GM18907 (cell line): Measurements from ENCODE around the gene C10orf143.
A peak's percentile ranks its signal among the peaks of the same experiment; 100 is the strongest.
"Not testable (repeated sequence)": the region's sequence is repeated elsewhere in the genome, so short reads cannot be mapped to it uniquely, and the experiment has no call there.

ENCODE experiments used
- ATAC-seq: cut with Tn5 transposase; IDR thresholded peaks from one replicate; pipeline ENCODE4 v1.9.1; 2021; ENCODE audit warnings: mild to moderate bottlenecking, moderate library complexity; ENCODE audit not compliant: unreplicated experiment

The C10orf143 gene

DNA sequence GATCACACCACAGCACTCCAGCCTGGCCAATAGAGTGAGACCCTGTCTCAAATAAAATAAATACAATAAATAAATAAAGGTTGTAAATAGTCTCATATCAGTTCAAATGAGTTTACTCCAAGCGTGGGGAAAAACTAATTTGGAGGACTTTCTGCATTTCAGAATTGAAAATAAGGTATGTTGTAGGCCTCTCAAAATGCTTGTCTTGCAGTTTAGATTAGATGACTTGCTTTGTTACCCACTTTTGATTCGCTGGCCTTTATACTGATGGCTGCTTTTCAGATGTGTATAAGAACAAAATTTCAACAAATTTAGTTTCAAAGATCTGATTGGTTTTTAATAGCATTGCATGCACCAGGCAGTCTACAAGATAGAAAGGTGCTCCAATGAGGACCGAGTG, 2.2 kb upstream of the C10orf143 start:
- no peak for ATAC-seq

- no peak for ATAC-seq
These were observed 1.2 kb upstream of the C10orf143 start for GRCh38 chr10:130111852-130112180.

DNA sequence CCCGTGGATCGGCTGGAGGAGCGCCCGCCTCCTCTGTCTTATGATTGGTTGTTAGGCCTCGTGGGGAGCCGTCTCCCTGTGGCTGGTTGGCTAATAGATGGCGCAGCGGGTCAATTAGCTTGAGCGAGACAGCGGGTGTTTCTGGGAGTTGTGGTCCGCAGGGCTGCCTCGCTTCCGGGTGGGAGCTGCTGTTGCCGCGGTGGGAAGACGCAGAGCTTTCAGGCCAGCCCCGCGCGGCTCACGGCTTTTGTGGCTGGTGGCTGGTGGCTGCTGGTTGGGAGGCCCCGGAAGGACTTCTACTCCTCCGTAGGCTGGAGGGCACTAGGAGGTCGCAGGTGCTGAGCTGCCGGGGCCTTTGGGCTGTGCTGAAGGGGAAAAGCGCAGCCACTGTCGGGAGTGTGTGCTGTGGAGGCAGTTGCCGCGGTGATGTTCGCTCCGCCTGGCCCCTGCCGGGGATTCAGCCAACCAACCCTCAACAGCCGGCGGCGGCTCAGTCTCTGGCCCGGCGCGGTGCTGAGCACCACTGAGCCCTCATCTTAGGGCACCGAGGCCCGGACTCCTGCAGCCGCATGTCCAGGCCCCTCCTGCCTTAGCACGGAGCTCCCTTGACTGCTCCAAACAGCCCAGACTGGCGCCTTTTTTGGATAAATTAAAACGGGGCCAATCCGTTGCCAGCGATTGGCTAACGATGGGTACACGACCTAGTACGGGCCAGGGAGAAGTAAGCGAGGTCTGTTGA, 652 bp upstream of the C10orf143 start:
- peak; percentile 93 for ATAC-seq

GRCh38 chr10:130109796-130110245, 809 bp downstream of the C10orf143 start:
- peak; percentile 9 for ATAC-seq

- ATAC-seq, result no peak
These were observed 1.6 kb downstream of the C10orf143 start for GRCh38 chr10:130108934-130109604.

DNA sequence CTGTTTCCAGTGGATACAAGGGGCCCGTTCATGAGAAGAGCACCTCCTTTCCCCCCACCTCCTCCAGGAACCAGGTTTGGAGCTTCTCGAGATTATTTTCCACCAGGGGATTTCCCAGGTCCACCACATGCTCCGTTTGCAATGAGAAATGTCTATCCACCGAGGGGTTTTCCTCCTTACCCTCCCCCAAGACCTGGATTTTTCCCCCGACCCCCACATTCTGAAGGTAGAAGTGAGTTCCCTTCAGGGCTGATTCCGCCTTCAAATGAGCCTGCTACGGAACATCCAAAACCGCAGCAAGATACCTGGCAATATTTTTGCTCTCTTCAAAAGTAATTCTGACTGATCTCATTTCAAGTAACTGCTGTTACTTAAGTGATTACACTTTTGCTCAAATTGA, 2.5 kb downstream of the C10orf143 start:
- not testable (repeated sequence) for ATAC-seq

DNA sequence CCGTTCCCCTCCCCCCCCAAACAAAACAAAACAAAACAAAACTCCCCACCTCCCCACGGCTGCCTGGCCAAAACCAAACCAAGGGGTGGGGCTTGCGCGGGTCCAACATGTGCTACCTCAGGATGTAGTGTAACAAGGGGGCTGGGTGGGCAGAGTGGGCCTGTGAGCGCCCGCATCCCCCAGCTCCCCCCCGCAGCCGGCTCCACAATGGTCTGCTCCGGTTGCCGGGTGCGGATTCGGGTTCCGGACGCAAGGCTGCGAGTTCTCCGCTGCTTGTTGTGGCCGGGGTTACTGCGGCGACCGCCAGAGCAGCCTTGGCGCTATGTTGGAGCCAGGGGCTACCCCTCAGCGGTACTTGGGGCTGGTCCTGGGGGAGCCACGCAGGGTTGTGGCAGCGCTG, 4.9 kb downstream of the C10orf143 start:
- ATAC-seq, result no peak

GRCh38 chr10:130099344-130099743, 11.3 kb downstream of the C10orf143 start:
- ATAC-seq, result no peak

GRCh38 chr10:130090565-130090964, 20.1 kb downstream of the C10orf143 start:
- ATAC-seq, result not testable (repeated sequence)

DNA sequence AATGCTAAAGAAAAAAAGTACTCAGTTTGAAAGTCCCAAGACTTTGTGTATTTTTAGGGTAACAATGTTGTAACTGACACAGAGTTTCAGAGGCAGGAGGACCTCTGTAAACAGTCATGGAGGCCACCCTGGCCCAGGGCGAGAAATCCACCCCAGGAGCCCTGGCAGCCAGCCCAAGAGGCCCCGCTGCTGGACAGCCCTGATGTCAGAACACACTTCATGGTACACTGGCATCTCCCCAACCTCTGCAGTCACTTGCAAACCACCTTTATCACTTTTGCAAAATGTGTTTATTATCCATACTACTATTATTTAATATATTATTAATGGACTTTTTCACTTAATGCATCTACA, 30.2 kb downstream of the C10orf143 start:
- no peak for ATAC-seq

- ATAC-seq, result no peak
These were observed 30.8 kb downstream of the C10orf143 start for GRCh38 chr10:130079614-130080460.

GRCh38 chr10:130078120-130078519, 32.5 kb downstream of the C10orf143 start:
- no peak for ATAC-seq

- no peak for ATAC-seq
These were observed 33.9 kb downstream of the C10orf143 start for GRCh38 chr10:130076681-130077080.

DNA sequence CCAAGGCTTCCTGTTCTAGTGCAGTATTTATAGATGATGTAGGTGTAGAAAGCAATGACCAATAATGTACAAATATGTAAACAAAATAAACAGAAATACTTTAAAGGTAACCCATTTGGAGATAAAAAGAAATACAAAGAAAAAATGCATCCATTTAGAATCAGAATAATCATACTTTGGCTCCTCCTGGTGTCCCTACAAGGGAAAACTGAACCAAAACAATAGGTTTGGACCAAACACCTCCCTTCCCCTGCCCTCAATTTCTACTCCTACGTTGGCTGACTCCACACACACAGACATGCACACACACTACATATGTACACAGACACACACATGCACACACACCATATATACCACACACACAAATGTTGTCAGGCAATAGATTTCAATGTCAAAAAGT, 36.0 kb downstream of the C10orf143 start:
- ATAC-seq, result no peak

DNA sequence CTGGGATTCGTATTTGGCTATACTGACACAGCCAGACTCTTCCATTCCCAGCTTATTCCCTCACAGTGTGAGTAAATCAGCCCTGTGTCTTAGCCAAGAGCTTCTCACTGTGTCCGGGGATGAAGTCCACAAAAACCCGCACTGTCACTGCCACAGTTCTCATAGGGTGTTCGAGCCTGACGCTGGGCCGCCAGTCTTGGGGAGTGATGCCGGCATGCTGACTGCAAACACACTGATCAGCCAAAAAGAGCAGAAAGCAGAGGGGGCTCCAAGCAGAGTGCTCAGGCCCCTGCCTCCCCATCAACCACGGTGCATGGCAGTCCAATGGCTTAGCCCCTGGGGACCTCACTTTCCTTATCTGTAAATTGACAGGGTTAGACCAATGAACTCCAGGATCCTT, 36.7 kb downstream of the C10orf143 start:
- no peak for ATAC-seq

DNA sequence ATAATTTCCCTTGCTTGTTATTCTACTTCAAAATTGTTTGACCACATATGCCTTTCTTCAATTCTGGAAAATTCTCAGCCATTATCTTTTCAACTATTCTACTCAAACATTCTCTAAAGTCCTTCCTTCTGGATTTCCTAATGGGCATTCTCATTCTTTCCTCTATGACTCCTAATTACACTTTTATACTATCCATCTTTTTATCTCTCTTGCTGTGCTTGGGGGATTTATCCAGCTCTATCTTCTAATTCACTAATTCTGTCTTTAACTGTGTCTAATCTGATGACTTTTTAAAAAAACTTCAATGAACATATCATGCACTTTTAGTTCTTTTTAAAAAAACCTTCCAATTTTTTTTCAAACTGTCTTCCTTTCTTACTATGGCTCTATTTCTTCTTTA, 38.4 kb downstream of the C10orf143 start:
- no peak for ATAC-seq

- ATAC-seq, result no peak
These were observed 42.7 kb downstream of the C10orf143 start for GRCh38 chr10:130067893-130068292.

GRCh38 chr10:130066743-130067142, 43.9 kb downstream of the C10orf143 start:
- ATAC-seq, result no peak

GRCh38 chr10:130065251-130065650, 45.4 kb downstream of the C10orf143 start:
- ATAC-seq, result no peak

DNA sequence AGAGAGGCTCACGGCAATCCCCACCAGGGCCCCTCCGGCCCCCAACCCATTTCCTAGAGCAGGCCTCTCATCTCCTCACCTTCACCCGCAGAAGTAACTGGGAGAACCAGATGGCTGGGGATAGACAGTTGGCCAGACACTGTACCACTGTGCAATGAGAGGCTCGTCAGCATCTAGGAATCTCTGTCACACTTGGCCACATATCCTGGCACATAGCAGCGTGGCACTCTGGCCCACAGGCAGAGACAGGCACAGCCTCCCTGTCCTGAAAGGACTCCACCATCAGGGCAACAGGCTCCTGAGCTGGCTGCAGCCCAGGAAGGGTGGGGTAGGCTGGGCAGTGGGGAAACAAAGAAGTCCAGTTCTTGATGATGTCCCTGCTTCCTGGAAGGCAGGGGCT, 45.8 kb downstream of the C10orf143 start:
- ATAC-seq, result no peak

DNA sequence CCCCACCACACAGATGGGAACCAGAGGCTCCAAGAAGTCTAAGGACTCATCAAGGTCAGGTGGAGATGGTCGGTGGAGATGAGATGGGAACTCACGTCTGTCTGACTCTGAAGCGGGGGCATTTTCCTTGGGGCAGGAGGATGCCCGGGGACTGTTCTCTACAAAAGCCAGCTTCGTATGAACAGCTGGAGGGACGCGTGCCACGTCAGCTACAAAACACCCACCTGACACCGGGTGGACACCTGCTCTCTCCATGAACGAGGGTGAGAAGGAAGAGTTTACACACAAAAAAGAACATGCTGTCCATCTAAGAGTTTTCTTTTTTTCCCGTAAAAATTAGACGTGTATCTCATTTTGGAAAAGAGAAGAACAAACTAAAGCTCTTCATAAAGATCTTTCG, 47.7 kb downstream of the C10orf143 start:
- ATAC-seq, result no peak

DNA sequence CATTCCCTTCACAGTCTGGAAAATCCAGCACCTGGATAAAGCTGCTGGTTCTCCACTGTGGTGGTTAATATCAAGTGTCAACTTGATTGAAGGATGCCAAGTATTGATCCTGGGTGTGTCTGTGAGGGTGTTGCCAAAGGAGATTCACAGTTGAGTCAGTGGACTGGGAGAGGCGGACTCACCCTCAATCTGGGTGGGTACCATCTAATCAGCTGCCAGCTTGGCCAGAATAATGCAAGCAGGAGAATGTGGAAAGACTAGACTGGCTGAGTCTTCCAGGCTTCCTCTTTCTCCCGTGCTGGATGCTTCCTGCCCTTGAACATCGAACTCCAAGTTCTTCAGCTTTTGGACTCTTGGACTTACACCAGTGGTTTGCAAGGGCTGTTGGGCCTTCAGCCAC, 48.4 kb downstream of the C10orf143 start:
- ATAC-seq, result no peak
